IMR-90 (cell line): ENCODE measurements around the gene ABCA3. TPM values are rescaled to one million over a fixed set of nuclear protein-coding genes. Genes with fewer than 3 reads are reported as not detected.

Source experiments
- ATAC-seq: fragments of 200-7000 bp; cut with Tn5 transposase; 2 replicates; pipeline ENCODE4 v1.9.1; 2020; ENCODE audit warnings: low read depth, mild to moderate bottlenecking, moderate library complexity
- BruUV-seq: library from RNA; stranded (reverse); fragments of 400-500 nt; replicated peaks from 2 replicates; lab custom pipeline; 2021; lab: Mats Ljungman, UMichigan
- CTCF ChIA-PET: fragments of 300-600 bp; formaldehyde crosslinking; extraction: SDS; loops from one replicate; lab custom pipeline; 2021; ENCODE audit warnings: antibody characterized with exemption; lab: Yijun Ruan, JAX
- POLR2A ChIA-PET: fragments of 300-600 bp; sonication (Branson Sonifier 250); formaldehyde crosslinking; loops from one replicate; lab custom pipeline; 2022; ENCODE audit warnings: antibody characterized with exemption; ENCODE audit not compliant: unreplicated experiment; lab: Charles Lee
- DNase-seq: peaks from one replicate; pipeline ENCODE4 v3.0.0; 2013
- H2AFZ ChIP-seq: replicated peaks from 2 replicates; pipeline ENCODE3; 2013; ENCODE audit warnings: low read length, mild to moderate bottlenecking; ENCODE audit not compliant: poor library complexity
- H2AK5ac ChIP-seq: 2 replicates; pipeline ENCODE4 v1.6.1; 2013; ENCODE audit warnings: low read depth, low read length, inconsistent platforms
- H2AK9ac ChIP-seq: replicated peaks from 2 replicates; pipeline ENCODE3; 2013; ENCODE audit warnings: mild to moderate bottlenecking, low read depth, low read length, moderate library complexity; ENCODE audit not compliant: poor library complexity
- H2BK120ac ChIP-seq: 2 replicates; pipeline ENCODE4 v1.6.1; 2013; ENCODE audit warnings: low read depth, low read length, inconsistent platforms
- H2BK15ac ChIP-seq: 3 replicates; pipeline ENCODE4 v1.6.1; 2013; ENCODE audit warnings: low read depth, low read length, inconsistent platforms
- H2BK20ac ChIP-seq: 2 replicates; pipeline ENCODE4 v1.6.1; 2013; ENCODE audit warnings: low read depth, mild to moderate bottlenecking, inconsistent platforms, low read length, moderate library complexity
- H2BK5ac ChIP-seq: 2 replicates; pipeline ENCODE4 v1.6.1; 2013; ENCODE audit warnings: mild to moderate bottlenecking, low read depth, low read length, inconsistent platforms; ENCODE audit not compliant: poor library complexity, severe bottlenecking
- H3K14ac ChIP-seq: replicated peaks from 2 replicates; pipeline ENCODE4 v1.6.1; 2013; ENCODE audit warnings: low read depth, low read length, inconsistent platforms
- H3K18ac ChIP-seq: 2 replicates; pipeline ENCODE4 v1.6.1; 2013; ENCODE audit warnings: low read depth, low read length, control low read depth
- H3K23ac ChIP-seq: 2 replicates; pipeline ENCODE4 v1.6.1; 2013; ENCODE audit warnings: low read depth, low read length, inconsistent platforms
- H3K27ac ChIP-seq: 2 replicates; pipeline ENCODE4 v1.5.1; 2013; ENCODE audit warnings: mild to moderate bottlenecking, control low read depth, low read length; ENCODE audit not compliant: insufficient read depth
- H3K27me3 ChIP-seq: 2 replicates; pipeline ENCODE4 v1.6.1; 2013; ENCODE audit warnings: low read length; ENCODE audit not compliant: control insufficient read depth, insufficient read depth
- H3K36me3 ChIP-seq: 2 replicates; pipeline ENCODE4 v1.6.1; 2013; ENCODE audit warnings: low read length, mixed read lengths; ENCODE audit not compliant: control insufficient read depth, insufficient read depth
- H3K4ac ChIP-seq: 2 replicates; pipeline ENCODE4 v1.6.1; 2013; ENCODE audit warnings: low read depth, low read length, inconsistent platforms
- H3K4me1 ChIP-seq: 2 replicates; pipeline ENCODE4 v1.6.1; 2013; ENCODE audit warnings: low read length, mixed read lengths; ENCODE audit not compliant: control insufficient read depth, insufficient read depth
- H3K4me2 ChIP-seq: 2 replicates; pipeline ENCODE4 v1.6.1; 2013; ENCODE audit warnings: low read depth, mild to moderate bottlenecking, control low read depth, low read length, moderate library complexity
- H3K4me3 ChIP-seq: 2 replicates; pipeline ENCODE4 v1.5.1; 2013; ENCODE audit warnings: low read depth, mild to moderate bottlenecking, control low read depth, low read length, moderate library complexity; ENCODE audit not compliant: insufficient read depth
- H3K56ac ChIP-seq: 2 replicates; pipeline ENCODE4 v1.6.1; 2013; ENCODE audit warnings: low read length, inconsistent platforms; ENCODE audit not compliant: insufficient read depth; ENCODE audit errors: extremely low read depth
- H3K79me1 ChIP-seq, 2 experiments: 2 replicates each; pipeline ENCODE4 v1.6.1; 2013; ENCODE audit warnings: low read length in 2 of 2, inconsistent platforms in 1 of 2, low read depth in 1 of 2
- H3K9ac ChIP-seq: 2 replicates; pipeline ENCODE4 v1.6.1; 2013; ENCODE audit warnings: low read depth, low read length, control low read depth
- H3K9me1 ChIP-seq: 2 replicates; pipeline ENCODE4 v1.6.1; 2013; ENCODE audit warnings: low read length, inconsistent platforms; ENCODE audit not compliant: insufficient read depth
- H3K9me3 ChIP-seq: 2 replicates; pipeline ENCODE4 v1.6.1; 2013; ENCODE audit warnings: low read length; ENCODE audit not compliant: control insufficient read depth, insufficient read depth
- H4K20me1 ChIP-seq: 2 replicates; pipeline ENCODE4 v1.6.1; 2013; ENCODE audit warnings: low read length, inconsistent platforms; ENCODE audit not compliant: insufficient read depth
- H4K5ac ChIP-seq: 2 replicates; pipeline ENCODE4 v1.6.1; 2013; ENCODE audit warnings: mild to moderate bottlenecking, low read depth, low read length, control low read depth
- H4K8ac ChIP-seq, 2 experiments: 2 replicates each; pipeline ENCODE4 v1.6.1; 2013; ENCODE audit warnings: low read depth in 2 of 2, low read length in 2 of 2, control low read depth in 1 of 2, inconsistent platforms in 1 of 2
- H4K91ac ChIP-seq: 2 replicates; pipeline ENCODE4 v1.6.1; 2013; ENCODE audit warnings: low read depth, low read length, inconsistent platforms; ENCODE audit not compliant: insufficient read depth
- BHLHE40 ChIP-seq: fragments of 150-350 bp; IDR thresholded peaks from 2 replicates; pipeline ENCODE4 v1.6.1; 2016; ENCODE audit warnings: mild to moderate bottlenecking, low read depth, low read length
- CHD1 ChIP-seq: IDR thresholded peaks from 2 replicates; pipeline ENCODE4 v1.6.1; 2012; ENCODE audit warnings: low read depth, low read length, improper control_type of control experiment
- ELK1 ChIP-seq: fragments of 150-350 bp; IDR thresholded peaks from 2 replicates; pipeline ENCODE4 v1.6.1; 2016; ENCODE audit warnings: low read depth, mild to moderate bottlenecking, low read length, moderate library complexity, borderline replicate concordance
- FOS ChIP-seq: fragments of 150-350 bp; IDR thresholded peaks from 2 replicates; pipeline ENCODE4 v1.6.1; 2016; ENCODE audit warnings: low read depth, low read length
- MAFK ChIP-seq: IDR thresholded peaks from 2 replicates; pipeline ENCODE4 v1.6.1; 2012; ENCODE audit warnings: low read depth, low read length, improper control_type of control experiment
- NFE2L2 ChIP-seq: fragments of 150-350 bp; IDR thresholded peaks from 2 replicates; pipeline ENCODE4 v1.6.1; 2016; ENCODE audit warnings: low read depth, mild to moderate bottlenecking, low read length
- POLR2A ChIP-seq: IDR thresholded peaks from 2 replicates; pipeline ENCODE4 v1.6.1; 2012; ENCODE audit warnings: mild to moderate bottlenecking, low read depth, low read length
- SMC3 ChIP-seq: fragments of 150-350 bp; IDR thresholded peaks from 2 replicates; pipeline ENCODE4 v1.6.1; 2016; ENCODE audit warnings: low read depth, mild to moderate bottlenecking, antibody characterized with exemption, low read length, moderate library complexity
- WGBS, 2 experiments: methylation state at CpG; one replicate each; pipeline versions ENCODE4 v1.1.5 to v1.1.7; 2013; ENCODE audit warnings: missing lambda C conversion rate in 2 of 2; ENCODE audit not compliant: insufficient read length in 1 of 2; ENCODE audit errors: extremely low coverage in 2 of 2; 5-methylcytosine and 5-hydroxymethylcytosine counted together
- dilution Hi-C: fragments of 300-500 bp; cut with HindIII; formaldehyde crosslinking; loops from one replicate; pipeline ENCODE4 v1.14.3; 2018; ENCODE audit warnings: low sequenced_read_pairs; ENCODE audit not compliant: unreplicated experiment
- in situ Hi-C: fragments of 300-500 bp; cut with MboI; formaldehyde crosslinking; loops from 3 replicates; pipeline ENCODE4 v1.14.3; 2019; ENCODE audit warnings: low sequenced_read_pairs, inconsistent platforms, mixed read lengths
- intact Hi-C: fragments of 100-400 bp; cut with micrococcal nuclease; formaldehyde crosslinking; loops from 2 replicates; pipeline ENCODE4 v1.10.0; 2022
- polyA plus RNA-seq, 3 experiments: library from polyadenylated mRNA; depleted of rRNA; stranded (reverse); fragments of >200 nt; gene quantifications; 2 replicates each; pipeline ENCODE4 v1.2.3, GENCODE V29; 2012; ENCODE audit warnings: low replicate concordance in 1 of 3
- total RNA-seq: library from RNA; depleted of rRNA; stranded (reverse); fragments of >200 nt; gene quantifications from 2 replicates; pipeline ENCODE4 v1.2.3, GENCODE V29; 2012

The ABCA3 gene
- total and polyA plus RNA-seq, 2 of the 4 experiments (the other 2 are of a cell fraction) = 0.18 to 0.22 TPM

- BruUV-seq = no TSS peak
- dilution Hi-C loops = no loop called here
- CTCF ChIA-PET = no interaction called here
These were observed 32.6 kb upstream of the ABCA3 start for GRCh38 chr16:2373176-2373575.

More at GRCh38 chr16:2373176-2373575, 32.6 kb upstream of the ABCA3 start:
- Histone ChIP-seq H3K27ac (no peak overlapping the region), H2BK20ac (no peak overlapping the region), H2BK120ac (no peak overlapping the region), H3K56ac (no peak overlapping the region), H3K4me1 (peaks cover 2% of the 10 kb centered on the region; the same call in 1 of the 2 replicates), H2BK15ac (no peak overlapping the region), H3K9me1 (no peaks in the 10 kb centered on the region), H3K79me1 (no peaks in the 10 kb centered on the region), H3K36me3 (no peaks in the 10 kb centered on the region), H3K9ac (no peak overlapping the region), H3K14ac (no peak overlapping the region), H4K20me1 (no peaks in the 10 kb centered on the region), H3K27me3 (peaks cover 38% of the 10 kb centered on the region), H3K18ac (no peak overlapping the region; the same call in 1 of the 2 replicates), H3K4me2 (no peak overlapping the region), H2AFZ (no peak overlapping the region), H4K8ac (no peak overlapping the region), H3K4me3 (no peak overlapping the region), H3K9me3 (no peaks in the 10 kb centered on the region), H3K4ac (no peak overlapping the region), H2AK9ac (no peak overlapping the region), H2BK5ac (no peak overlapping the region), H3K23ac (no peak overlapping the region), H4K5ac (no peak overlapping the region), H2AK5ac (no peak overlapping the region), H4K91ac (no peak overlapping the region)
- DNase-seq (no peak), ATAC-seq (no peak)
- intact Hi-C loops (no loop called here), in situ Hi-C loops (no loop called here)
- POLR2A ChIA-PET = no interaction called here
- TF ChIP-seq FOS (no peak), MAFK (no peak), SMC3 (no peak), ELK1 (no peak), BHLHE40 (no peak), NFE2L2 (no peak), POLR2A (no peak), CHD1 (no peak)
- no CpG with 5 or more reads among the region's 4 CpGs for WGBS, 2 experiments
